ENCODE data around the gene NAMPT.

NAMPT gene

GRCh38 chr7:106256144-106256543 lies 28.6 kb downstream of the NAMPT start:
- TF ChIP-seq ZBTB7A (IDR thresholded peaks at IDR 0.05; ENCODE audit: low read depth) (no peak), MAX (IDR thresholded peaks at IDR 0.05) (no peak), EP300 (IDR thresholded peaks at IDR 0.05; ENCODE audit: borderline replicate concordance) (no peak), TAF1 (IDR thresholded peaks at IDR 0.05; ENCODE audit: low read depth) (no peak), RAD21 (IDR thresholded peaks at IDR 0.05; ENCODE audit: low read depth) (no peak), CREB1 (IDR thresholded peaks at IDR 0.05; ENCODE audit: low read depth) (no peak), YY1 (IDR thresholded peaks at IDR 0.05; ENCODE audit: low read depth) (no peak), TEAD4 (IDR thresholded peaks at IDR 0.05) (no peak), NFIC (IDR thresholded peaks at IDR 0.05) (no peak), FOXM1 (IDR thresholded peaks at IDR 0.05; ENCODE audit: borderline replicate concordance, low read depth) (no peak), CEBPB (IDR thresholded peaks at IDR 0.05) (no peak)
- TF ChIP-seq, protein P1, sequence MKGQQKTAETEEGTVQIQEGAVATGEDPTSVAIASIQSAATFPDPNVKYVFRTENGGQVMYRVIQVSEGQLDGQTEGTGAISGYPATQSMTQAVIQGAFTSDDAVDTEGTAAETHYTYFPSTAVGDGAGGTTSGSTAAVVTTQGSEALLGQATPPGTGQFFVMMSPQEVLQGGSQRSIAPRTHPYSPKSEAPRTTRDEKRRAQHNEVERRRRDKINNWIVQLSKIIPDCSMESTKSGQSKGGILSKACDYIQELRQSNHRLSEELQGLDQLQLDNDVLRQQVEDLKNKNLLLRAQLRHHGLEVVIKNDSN (IDR thresholded peaks at IDR 0.05), result no peak
- TF ChIP-seq, protein P2, sequence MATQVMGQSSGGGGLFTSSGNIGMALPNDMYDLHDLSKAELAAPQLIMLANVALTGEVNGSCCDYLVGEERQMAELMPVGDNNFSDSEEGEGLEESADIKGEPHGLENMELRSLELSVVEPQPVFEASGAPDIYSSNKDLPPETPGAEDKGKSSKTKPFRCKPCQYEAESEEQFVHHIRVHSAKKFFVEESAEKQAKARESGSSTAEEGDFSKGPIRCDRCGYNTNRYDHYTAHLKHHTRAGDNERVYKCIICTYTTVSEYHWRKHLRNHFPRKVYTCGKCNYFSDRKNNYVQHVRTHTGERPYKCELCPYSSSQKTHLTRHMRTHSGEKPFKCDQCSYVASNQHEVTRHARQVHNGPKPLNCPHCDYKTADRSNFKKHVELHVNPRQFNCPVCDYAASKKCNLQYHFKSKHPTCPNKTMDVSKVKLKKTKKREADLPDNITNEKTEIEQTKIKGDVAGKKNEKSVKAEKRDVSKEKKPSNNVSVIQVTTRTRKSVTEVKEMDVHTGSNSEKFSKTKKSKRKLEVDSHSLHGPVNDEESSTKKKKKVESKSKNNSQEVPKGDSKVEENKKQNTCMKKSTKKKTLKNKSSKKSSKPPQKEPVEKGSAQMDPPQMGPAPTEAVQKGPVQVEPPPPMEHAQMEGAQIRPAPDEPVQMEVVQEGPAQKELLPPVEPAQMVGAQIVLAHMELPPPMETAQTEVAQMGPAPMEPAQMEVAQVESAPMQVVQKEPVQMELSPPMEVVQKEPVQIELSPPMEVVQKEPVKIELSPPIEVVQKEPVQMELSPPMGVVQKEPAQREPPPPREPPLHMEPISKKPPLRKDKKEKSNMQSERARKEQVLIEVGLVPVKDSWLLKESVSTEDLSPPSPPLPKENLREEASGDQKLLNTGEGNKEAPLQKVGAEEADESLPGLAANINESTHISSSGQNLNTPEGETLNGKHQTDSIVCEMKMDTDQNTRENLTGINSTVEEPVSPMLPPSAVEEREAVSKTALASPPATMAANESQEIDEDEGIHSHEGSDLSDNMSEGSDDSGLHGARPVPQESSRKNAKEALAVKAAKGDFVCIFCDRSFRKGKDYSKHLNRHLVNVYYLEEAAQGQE (IDR thresholded peaks at IDR 0.05; ENCODE audit: low read depth), result no peak

- TF ChIP-seq EGR1 (IDR thresholded peaks at IDR 0.05) (no peak), ZBTB7A (IDR thresholded peaks at IDR 0.05; ENCODE audit: low read depth) (no peak), YY1 (IDR thresholded peaks at IDR 0.05; ENCODE audit: low read depth) (no peak), NFIC (IDR thresholded peaks at IDR 0.05) (no peak), TCF12 (IDR thresholded peaks at IDR 0.05; ENCODE audit: low read depth) (no peak), RAD21 (IDR thresholded peaks at IDR 0.05; ENCODE audit: low read depth) (no peak), MAX (IDR thresholded peaks at IDR 0.05) (no peak), CREB1 (IDR thresholded peaks at IDR 0.05; ENCODE audit: low read depth) (no peak), TAF1 (IDR thresholded peaks at IDR 0.05; ENCODE audit: low read depth) (no peak), TEAD4 (IDR thresholded peaks at IDR 0.05) (no peak), EP300 (IDR thresholded peaks at IDR 0.05; ENCODE audit: borderline replicate concordance) (no peak), CEBPB (IDR thresholded peaks at IDR 0.05) (no peak), FOXM1 (IDR thresholded peaks at IDR 0.05; ENCODE audit: borderline replicate concordance, low read depth) (no peak)
- TF ChIP-seq, protein P2 (IDR thresholded peaks at IDR 0.05; ENCODE audit: low read depth), result no peak
- TF ChIP-seq, protein P1 (IDR thresholded peaks at IDR 0.05), result no peak
These were observed 29.5 kb downstream of the NAMPT start for GRCh38 chr7:106255246-106255645.

- no peak for TF ChIP-seq NFIC (IDR thresholded peaks at IDR 0.05)
- no peak for TF ChIP-seq ZBTB7A (IDR thresholded peaks at IDR 0.05; ENCODE audit: low read depth)
- no peak for TF ChIP-seq TEAD4 (IDR thresholded peaks at IDR 0.05)
- TF ChIP-seq, protein P1 (IDR thresholded peaks at IDR 0.05), result no peak
- TF ChIP-seq RAD21 (IDR thresholded peaks at IDR 0.05; ENCODE audit: low read depth), result no peak
- no peak for TF ChIP-seq CREB1 (IDR thresholded peaks at IDR 0.05; ENCODE audit: low read depth)
- no peak for TF ChIP-seq TCF12 (IDR thresholded peaks at IDR 0.05; ENCODE audit: low read depth)
- TF ChIP-seq EP300 (IDR thresholded peaks at IDR 0.05; ENCODE audit: borderline replicate concordance), result no peak
- no peak for TF ChIP-seq CEBPB (IDR thresholded peaks at IDR 0.05)
- TF ChIP-seq TAF1 (IDR thresholded peaks at IDR 0.05; ENCODE audit: low read depth), result no peak
- no peak for TF ChIP-seq YY1 (IDR thresholded peaks at IDR 0.05; ENCODE audit: low read depth)
- TF ChIP-seq EGR1 (IDR thresholded peaks at IDR 0.05), result no peak
- TF ChIP-seq, protein P2 (IDR thresholded peaks at IDR 0.05; ENCODE audit: low read depth), result no peak
- TF ChIP-seq FOXM1 (IDR thresholded peaks at IDR 0.05; ENCODE audit: borderline replicate concordance, low read depth), result no peak
- TF ChIP-seq MAX (IDR thresholded peaks at IDR 0.05), result no peak
These were observed 30.2 kb downstream of the NAMPT start for GRCh38 chr7:106254525-106255116.
